Measurements from ENCODE around the gene HSPBP1. TPM values are rescaled to one million over a fixed set of nuclear protein-coding genes. Genes with fewer than 3 reads are reported as not detected.

HSPBP1 gene
- total and polyA plus RNA-seq, 2 of the 13 experiments (the other 11 are each of a cell fraction or from before 2014, with no cell fraction given) = 22.3 to 33.7 TPM

DNA sequence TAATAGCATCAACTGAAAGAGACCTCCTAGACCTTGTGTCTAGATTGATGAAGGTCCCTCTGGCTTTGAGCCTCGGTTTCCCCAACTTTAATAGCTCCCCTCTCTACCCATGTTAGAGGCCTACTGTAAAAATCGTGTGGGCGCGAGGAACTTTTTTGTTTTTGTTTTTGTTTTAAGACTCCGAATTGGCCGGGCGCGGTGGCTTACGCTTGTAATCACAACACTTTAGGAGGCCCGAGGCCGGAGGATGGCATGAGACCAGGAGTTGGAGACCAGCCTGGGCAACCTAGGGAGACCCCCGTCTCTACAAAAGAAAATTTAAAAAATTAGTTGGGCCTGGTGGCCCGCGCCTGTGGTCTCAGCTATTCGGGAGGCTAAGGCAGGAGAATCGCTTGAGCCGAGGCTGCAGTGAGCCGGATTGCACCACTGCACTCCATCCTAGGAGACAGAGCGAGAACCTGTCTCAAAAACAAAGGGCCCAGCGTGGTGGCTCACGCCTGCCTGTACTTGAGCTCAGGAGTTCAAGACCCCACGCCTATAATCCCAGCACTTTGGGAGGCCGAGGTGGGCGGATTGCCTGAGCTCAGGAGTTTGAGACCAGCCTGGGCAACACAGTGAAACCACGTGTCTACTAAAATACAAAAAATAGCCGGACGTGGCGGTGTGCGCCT, 20.2 kb downstream of the HSPBP1 start:
- Histone ChIP-seq H3K4me2 (ENCODE audit: low read depth, low read length) (peak overlapping the region; percentile 83), H3K27me3 (ENCODE audit: control insufficient read depth in 1 of 2, insufficient read depth in 2 of 2, low read length in 2 of 2) (no peaks in the 10 kb centered on the region; a peak in 1 of 5 replicates), H3K27ac (ENCODE audit: extremely low read length, insufficient read depth, low read length) (peak overlapping the region; percentile 86), H3K4me1 (ENCODE audit: insufficient read depth, low read length) (peaks cover 37% of the 10 kb centered on the region), H3K9me3 (ENCODE audit: low read length) (no peaks in the 10 kb centered on the region), H3K36me3 (replicated peaks in 1 of 2; ENCODE audit: control insufficient read depth in 1 of 2, insufficient read depth in 2 of 2, low read length in 2 of 2) (no peaks in the 10 kb centered on the region; a peak in 1 of 5 replicates), H3K9ac (ENCODE audit: insufficient read depth, low read depth, low read length) (peak overlapping the region; percentile 72), H4K20me1 (ENCODE audit: insufficient read depth, low read length) (peaks cover 27% of the 10 kb centered on the region), H2AFZ (ENCODE audit: low read length) (no peak overlapping the region), H3K4me3 (replicated peaks in 1 of 3; ENCODE audit: insufficient read depth in 1 of 3, low read depth in 2 of 3, low read length in 3 of 3) (peak overlapping the region; percentile 82 to 95 (median 94)), H3K79me2 (ENCODE audit: insufficient read depth, low read length) (peaks cover 36% of the 10 kb centered on the region)
- TSS peak; percentile 98 for BruUV-seq (replicated peaks)
- in situ Hi-C loops (cut with HindIII; ENCODE audit: extremely low pct_ligation_motif_present, low pct_unique_long_range_greater_than_20kb) (loop anchor here (5.0 kb wide), 1 partner anchor 37 kb away; no protein-coding TSS in a partner anchor), intact Hi-C loops (cut with micrococcal nuclease; ENCODE audit: unreplicated experiment) (loop anchor here (1.0 kb wide), 1 partner anchor 43 kb away; no protein-coding TSS in a partner anchor)
- POLR2A ChIA-PET = interaction anchor here (0.6 to 6.2 kb wide), 35 partner anchors 8 to 346 kb away, joined by 3 to 95 read pairs (median 4); partner anchors contain the start of genes FIZ1, HSPBP1, ISOC2 and KMT5C
- CTCF ChIA-PET (ENCODE audit: low intra/inter-chr PET ratio, low total read pairs) = no interaction called here
- FAIRE-seq (no peak), DNase-seq (ENCODE audit: low spot score) (no peak), ATAC-seq (peak; percentile 4; the same call in 2 of the 3 replicates)
- WGBS (ENCODE audit: low lambda C conversion rate) = 10% methylated on average over 27 of the region's 29 CpGs
- TF ChIP-seq, protein P1, sequence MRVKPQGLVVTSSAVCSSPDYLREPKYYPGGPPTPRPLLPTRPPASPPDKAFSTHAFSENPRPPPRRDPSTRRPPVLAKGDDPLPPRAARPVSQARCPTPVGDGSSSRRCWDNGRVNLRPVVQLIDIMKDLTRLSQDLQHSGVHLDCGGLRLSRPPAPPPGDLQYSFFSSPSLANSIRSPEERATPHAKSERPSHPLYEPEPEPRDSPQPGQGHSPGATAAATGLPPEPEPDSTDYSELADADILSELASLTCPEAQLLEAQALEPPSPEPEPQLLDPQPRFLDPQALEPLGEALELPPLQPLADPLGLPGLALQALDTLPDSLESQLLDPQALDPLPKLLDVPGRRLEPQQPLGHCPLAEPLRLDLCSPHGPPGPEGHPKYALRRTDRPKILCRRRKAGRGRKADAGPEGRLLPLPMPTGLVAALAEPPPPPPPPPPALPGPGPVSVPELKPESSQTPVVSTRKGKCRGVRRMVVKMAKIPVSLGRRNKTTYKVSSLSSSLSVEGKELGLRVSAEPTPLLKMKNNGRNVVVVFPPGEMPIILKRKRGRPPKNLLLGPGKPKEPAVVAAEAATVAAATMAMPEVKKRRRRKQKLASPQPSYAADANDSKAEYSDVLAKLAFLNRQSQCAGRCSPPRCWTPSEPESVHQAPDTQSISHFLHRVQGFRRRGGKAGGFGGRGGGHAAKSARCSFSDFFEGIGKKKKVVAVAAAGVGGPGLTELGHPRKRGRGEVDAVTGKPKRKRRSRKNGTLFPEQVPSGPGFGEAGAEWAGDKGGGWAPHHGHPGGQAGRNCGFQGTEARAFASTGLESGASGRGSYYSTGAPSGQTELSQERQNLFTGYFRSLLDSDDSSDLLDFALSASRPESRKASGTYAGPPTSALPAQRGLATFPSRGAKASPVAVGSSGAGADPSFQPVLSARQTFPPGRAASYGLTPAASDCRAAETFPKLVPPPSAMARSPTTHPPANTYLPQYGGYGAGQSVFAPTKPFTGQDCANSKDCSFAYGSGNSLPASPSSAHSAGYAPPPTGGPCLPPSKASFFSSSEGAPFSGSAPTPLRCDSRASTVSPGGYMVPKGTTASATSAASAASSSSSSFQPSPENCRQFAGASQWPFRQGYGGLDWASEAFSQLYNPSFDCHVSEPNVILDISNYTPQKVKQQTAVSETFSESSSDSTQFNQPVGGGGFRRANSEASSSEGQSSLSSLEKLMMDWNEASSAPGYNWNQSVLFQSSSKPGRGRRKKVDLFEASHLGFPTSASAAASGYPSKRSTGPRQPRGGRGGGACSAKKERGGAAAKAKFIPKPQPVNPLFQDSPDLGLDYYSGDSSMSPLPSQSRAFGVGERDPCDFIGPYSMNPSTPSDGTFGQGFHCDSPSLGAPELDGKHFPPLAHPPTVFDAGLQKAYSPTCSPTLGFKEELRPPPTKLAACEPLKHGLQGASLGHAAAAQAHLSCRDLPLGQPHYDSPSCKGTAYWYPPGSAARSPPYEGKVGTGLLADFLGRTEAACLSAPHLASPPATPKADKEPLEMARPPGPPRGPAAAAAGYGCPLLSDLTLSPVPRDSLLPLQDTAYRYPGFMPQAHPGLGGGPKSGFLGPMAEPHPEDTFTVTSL (CRISPR knock-in tag; IDR thresholded peaks at IDR 0.05; ENCODE audit: borderline replicate concordance) = 0 out of 2 replicates have a peak, but pooled peaks have one; percentile 10
- TF ChIP-seq KDM4B (CRISPR knock-in tag; IDR thresholded peaks at IDR 0.05) (no peak), BORCS8-MEF2B (CRISPR knock-in tag; IDR thresholded peaks at IDR 0.05) (no peak), ZNF792 (CRISPR knock-in tag; IDR thresholded peaks at IDR 0.05) (no peak), KAT2B (IDR thresholded peaks at IDR 0.05; ENCODE audit: borderline replicate concordance, low read depth, low read length) (no peak), ZBTB1 (CRISPR knock-in tag; IDR thresholded peaks at IDR 0.05; ENCODE audit: borderline replicate concordance) (no peak), ZNF234 (CRISPR knock-in tag; conservative IDR thresholded peaks at IDR 0.05) (no peak), SNAI1 (CRISPR knock-in tag; IDR thresholded peaks at IDR 0.05; ENCODE audit: borderline replicate concordance) (0 out of 2 replicates have a peak, but pooled peaks have one; percentile 35), ZSCAN29 (CRISPR knock-in tag; conservative IDR thresholded peaks at IDR 0.05) (peak; percentile 18; the same call in 1 of the 2 replicates), YEATS4 (CRISPR knock-in tag; IDR thresholded peaks at IDR 0.05; ENCODE audit: borderline replicate concordance) (no peak), ZNF556 (CRISPR knock-in tag; IDR thresholded peaks at IDR 0.05; ENCODE audit: borderline replicate concordance) (no peak), ZNF230 (CRISPR knock-in tag; IDR thresholded peaks at IDR 0.05) (no peak), ZNF17 (CRISPR knock-in tag; IDR thresholded peaks at IDR 0.05) (no peak), JARID2 (CRISPR knock-in tag; IDR thresholded peaks at IDR 0.05; ENCODE audit: insufficient replicate concordance) (peak; percentile 29)
- TF ChIP-seq, protein P2, sequence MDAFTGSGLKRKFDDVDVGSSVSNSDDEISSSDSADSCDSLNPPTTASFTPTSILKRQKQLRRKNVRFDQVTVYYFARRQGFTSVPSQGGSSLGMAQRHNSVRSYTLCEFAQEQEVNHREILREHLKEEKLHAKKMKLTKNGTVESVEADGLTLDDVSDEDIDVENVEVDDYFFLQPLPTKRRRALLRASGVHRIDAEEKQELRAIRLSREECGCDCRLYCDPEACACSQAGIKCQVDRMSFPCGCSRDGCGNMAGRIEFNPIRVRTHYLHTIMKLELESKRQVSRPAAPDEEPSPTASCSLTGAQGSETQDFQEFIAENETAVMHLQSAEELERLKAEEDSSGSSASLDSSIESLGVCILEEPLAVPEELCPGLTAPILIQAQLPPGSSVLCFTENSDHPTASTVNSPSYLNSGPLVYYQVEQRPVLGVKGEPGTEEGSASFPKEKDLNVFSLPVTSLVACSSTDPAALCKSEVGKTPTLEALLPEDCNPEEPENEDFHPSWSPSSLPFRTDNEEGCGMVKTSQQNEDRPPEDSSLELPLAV (CRISPR knock-in tag; conservative IDR thresholded peaks at IDR 0.05; ENCODE audit: low read depth) = no peak

Measured in HepG2 (cell line).